HG02852 (cell line): ENCODE measurements around the gene IGF2BP2.
"Not testable (repeated sequence)": the region's sequence is repeated elsewhere in the genome, so short reads cannot be mapped to it uniquely, and the experiment has no call there.

Experiments
- ATAC-seq: cut with Tn5 transposase; IDR thresholded peaks from one replicate; pipeline ENCODE4 v1.9.1; 2021; ENCODE audit warnings: mild to moderate bottlenecking, moderate library complexity; ENCODE audit not compliant: unreplicated experiment

IGF2BP2 gene

DNA sequence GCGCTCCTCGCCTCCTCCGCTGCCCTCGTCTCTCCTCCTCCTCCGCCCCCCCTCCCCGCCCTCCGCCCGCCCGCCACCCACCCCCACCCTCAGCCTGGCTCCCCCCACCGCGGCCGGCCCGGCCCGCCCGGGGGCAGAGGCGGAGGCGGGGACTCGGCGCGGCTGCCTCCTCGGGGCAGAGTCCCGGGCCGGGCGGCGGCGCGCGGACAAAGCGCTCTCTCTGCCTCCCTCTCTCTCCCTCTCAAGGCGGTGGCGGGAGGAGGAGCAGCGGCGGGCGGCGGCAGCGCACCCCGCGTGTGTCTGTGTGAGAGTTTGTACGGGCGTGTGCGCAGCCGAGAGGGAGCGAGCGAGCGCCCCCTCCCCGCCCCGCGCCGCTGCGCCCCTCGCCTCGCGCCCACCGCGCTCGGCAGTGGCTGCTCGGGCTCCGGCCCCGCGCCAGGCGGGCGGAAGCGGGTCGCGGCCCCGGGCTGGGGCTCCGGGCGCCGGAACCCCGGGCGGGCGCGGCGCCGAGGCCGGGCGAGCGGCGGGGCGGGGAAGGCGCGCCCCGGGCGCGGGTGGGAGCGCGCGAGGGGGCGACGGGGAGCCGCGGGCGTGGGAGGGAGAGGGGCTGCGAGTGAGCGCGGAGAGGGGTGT, at the start of gene IGF2BP2:
Gene IGF2BP2, minus strand, starts transcription at position 37 of the 633 bp plus-strand sequence. CDS start 82 bp downstream, outside the sequence.
- ATAC-seq: peak; percentile 59

- ATAC-seq: no peak
Measured at GRCh38 chr3:185874119-185874518, 49.3 kb upstream of the IGF2BP2 start.

DNA sequence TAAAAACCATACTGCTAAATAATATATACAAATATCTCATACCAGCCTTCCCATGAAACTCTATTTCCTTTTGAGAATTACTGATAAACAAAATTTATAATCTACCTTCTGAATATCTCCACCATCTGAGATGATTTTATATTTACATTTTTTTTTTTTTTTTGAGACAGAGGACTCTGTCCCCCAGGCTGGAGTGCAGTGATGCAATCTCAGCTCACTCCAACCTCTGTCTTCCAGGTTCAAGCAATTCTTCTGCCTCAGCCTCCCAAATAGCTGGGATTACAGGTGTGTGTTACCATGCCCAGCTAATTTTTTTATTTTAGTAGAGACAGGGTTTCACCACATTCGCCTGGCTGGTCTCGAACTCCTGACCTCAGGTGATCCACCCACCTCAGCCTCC, 42.8 kb upstream of the IGF2BP2 start:
- ATAC-seq: no peak

GRCh38 chr3:185866995-185867394, 42.2 kb upstream of the IGF2BP2 start:
- ATAC-seq: no peak

GRCh38 chr3:185866555-185866954, 41.7 kb upstream of the IGF2BP2 start:
- ATAC-seq: no peak

GRCh38 chr3:185865247-185865646, 40.4 kb upstream of the IGF2BP2 start:
- ATAC-seq: no peak

GRCh38 chr3:185864767-185865166, 39.9 kb upstream of the IGF2BP2 start:
- no peak for ATAC-seq

- ATAC-seq: no peak
Measured at GRCh38 chr3:185862920-185863319, 38.1 kb upstream of the IGF2BP2 start.

- no peak for ATAC-seq
Measured at GRCh38 chr3:185859294-185859972, 34.6 kb upstream of the IGF2BP2 start.

DNA sequence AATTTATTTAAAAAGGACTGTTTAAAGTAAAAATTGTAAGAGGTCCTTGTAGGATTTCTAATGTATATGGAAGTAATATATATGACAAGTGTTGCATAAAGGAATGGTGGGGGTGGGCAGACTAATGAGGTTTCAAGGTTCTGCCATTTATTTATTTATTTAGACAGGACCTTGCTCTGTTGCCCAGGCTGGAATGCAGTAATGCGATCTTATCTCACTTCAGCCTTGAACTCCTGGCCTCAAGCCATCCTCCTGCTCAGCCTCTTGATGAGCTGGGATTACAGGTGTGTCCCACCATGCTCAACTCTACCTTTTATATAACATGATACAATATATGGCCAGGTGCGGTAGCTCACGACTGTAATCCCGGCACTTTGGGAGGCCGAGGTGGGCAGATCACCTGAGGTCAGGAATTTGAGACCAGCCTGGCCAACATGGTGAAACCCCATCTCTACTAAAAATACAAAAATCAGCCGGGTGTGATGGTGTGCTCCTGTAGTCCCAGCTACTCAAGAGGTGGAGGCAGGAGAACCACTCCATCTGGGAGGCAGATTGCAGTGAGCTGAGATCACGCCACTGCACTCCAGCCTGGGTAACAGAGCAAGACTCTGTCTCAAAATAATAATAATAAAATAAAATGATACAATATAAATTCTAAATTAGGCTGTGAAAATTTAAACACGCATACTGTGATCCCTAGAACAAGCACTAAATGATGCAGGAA, 33.8 kb upstream of the IGF2BP2 start:
- ATAC-seq: no peak

DNA sequence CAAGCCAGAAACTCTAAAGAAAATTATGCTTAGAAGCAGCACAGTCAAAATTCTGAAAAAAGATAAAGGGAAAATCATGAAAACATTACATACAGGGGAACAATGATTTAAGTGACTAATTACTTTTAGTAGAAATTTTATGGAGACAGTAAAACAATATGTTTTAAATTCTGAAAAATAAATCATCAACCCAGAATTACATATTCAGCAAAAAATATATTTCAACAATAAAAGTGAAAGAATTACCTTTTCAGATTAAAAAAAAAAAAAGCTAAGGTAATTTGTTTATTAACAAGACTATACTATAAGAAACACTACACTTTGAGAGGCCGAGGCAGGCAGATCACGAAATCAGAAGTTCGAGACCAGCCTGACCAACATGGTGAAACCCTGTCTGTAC, 32.4 kb upstream of the IGF2BP2 start:
- no peak for ATAC-seq

DNA sequence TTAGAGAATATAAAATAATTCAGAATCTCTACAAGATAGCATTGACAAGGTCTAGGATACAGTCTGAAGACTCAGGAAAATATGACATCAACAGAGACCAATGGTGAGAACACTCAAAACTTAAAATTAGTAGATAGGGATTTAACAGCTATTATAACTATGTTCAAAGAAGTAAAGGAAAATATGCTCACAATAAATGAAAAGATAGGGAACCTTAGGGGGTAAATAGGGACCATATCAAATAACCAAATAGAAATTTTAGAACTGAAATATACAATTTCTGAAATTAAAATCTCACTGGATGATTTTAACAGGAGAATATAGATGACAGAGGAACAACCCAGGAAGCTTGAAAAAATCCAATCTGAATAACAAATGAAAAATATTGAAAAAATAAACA, 31.8 kb upstream of the IGF2BP2 start:
- ATAC-seq: no peak

GRCh38 chr3:185853771-185854170, 28.9 kb upstream of the IGF2BP2 start:
- not testable (repeated sequence) for ATAC-seq

DNA sequence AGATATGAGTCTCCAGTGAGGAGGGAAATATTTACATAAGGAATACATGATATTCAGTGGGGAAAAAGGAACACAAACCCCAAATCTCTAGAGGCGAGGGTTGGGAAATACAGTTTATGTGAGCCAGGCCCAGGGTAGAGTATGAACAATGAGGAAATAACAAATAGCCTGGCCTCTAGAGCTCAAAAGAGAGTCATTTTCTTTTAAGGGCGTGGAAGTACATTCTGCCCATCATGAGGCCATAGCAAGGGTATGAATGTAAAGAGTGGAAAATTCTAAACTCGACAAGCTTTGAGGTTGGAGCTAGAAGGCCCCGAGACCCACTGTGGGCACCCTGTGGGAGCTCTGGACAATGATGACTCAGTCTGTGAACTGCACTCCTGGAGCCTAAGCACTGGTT, 27.8 kb upstream of the IGF2BP2 start:
- ATAC-seq: no peak

GRCh38 chr3:185851959-185852358, 27.1 kb upstream of the IGF2BP2 start:
- no peak for ATAC-seq

DNA sequence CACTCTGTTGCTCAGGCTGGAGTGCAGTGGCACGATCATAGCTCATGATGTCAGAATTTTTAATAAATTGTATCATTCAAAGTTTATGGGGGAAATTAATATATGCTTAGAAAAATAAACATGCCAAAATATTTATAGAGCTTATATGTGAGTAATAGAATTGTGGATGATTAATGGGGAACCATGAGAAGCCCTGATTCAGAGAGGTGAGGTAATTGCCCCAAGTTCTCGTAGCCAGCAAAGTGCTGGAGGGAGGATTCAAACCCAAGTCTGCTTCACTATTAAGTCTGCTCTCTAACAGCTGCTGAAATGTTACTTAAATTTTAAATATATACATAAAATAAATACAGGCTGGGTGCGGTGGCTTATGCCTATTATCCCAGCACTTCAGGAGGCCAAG, 26.2 kb upstream of the IGF2BP2 start:
- no peak for ATAC-seq

DNA sequence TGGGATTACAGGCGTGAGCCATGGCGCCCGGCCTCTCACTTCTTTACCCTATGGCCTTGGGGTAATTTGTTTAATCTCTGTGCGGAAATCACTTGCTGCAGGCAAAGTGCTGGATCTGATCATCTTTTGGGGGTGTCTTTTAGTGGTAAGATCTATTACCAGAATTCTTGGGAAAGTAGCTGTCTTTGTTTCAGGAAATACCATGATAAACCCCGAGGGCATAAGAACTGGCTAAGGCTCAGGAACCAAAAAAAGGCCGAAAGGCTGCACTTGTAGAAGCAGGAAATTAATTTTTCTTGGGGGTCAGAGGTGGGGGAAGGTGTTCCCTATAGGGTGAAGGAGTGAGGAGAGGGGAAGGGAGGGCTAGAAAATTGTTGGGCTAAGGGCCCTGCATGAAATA, 22.7 kb upstream of the IGF2BP2 start:
- ATAC-seq: no peak

DNA sequence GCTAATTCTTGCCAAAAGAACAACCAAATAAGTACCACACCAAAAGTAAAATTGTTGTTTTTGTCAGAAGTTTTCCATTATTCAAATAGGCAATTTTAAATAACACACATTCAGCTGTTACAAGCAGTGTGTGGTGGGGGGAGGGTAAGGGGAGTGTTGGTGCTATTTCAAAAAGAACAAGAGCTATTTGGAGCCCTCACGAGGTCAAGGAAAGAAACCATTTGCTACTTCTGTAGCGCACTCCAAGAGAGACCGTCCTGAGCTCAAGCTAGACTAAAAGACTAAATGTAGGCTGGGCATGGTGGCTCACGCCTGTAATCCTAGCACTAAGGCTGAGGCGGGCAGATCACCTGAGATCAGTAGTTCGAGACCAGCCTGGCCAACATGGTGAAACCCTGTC, 21.2 kb upstream of the IGF2BP2 start:
- ATAC-seq: no peak

- no peak for ATAC-seq
Measured at GRCh38 chr3:185844051-185844450, 19.2 kb upstream of the IGF2BP2 start.

DNA sequence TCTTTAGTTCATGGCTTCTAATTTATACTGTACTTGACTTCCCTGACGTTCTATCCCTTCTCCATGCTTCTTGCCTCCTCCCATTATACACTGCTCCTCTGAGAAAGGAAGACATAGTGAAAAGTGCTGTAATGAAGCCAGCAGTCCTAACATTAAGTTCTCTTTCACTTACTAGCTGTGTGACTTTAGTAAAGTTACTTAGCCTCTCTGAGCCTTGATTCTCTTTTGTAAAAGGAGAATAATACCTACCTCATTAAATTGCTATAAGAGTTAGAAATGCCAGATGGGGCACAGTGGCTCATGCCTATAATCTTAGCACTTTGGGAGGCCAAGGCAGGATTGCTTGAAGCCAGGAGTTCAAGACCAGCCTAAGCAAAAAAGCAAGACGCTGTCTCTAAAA, 18.8 kb upstream of the IGF2BP2 start:
- no peak for ATAC-seq

GRCh38 chr3:185843126-185843525, 18.3 kb upstream of the IGF2BP2 start:
- ATAC-seq: no peak

GRCh38 chr3:185842241-185842640, 17.4 kb upstream of the IGF2BP2 start:
- no peak for ATAC-seq
